ENCODE measurements around the gene CEP72.
"Not testable (repeated sequence)": the region's sequence is repeated elsewhere in the genome, so short reads cannot be mapped to it uniquely, and the experiment has no call there.

- TF ChIP-seq SIN3A (IDR thresholded peaks at IDR 0.05; ENCODE audit: borderline replicate concordance, low read depth, low read length); NR1H2 (CRISPR knock-in tag; IDR thresholded peaks at IDR 0.05; ENCODE audit: borderline replicate concordance, low read depth); ZSCAN30 (CRISPR knock-in tag; IDR thresholded peaks at IDR 0.05); ATF3 (CRISPR knock-in tag; IDR thresholded peaks at IDR 0.05); MEIS2 (CRISPR knock-in tag; IDR thresholded peaks at IDR 0.05); PBX3 (CRISPR knock-in tag; IDR thresholded peaks at IDR 0.05; ENCODE audit: borderline replicate concordance); GMEB2 (CRISPR knock-in tag; IDR thresholded peaks at IDR 0.05; ENCODE audit: low read depth); POLR2A (IDR thresholded peaks at IDR 0.05; ENCODE audit: insufficient read depth in 1 of 2, low read depth in 2 of 2, low read length in 2 of 2): not testable (repeated sequence)
Measured at GRCh38 chr5:628351-629205, 16.4 kb downstream of the CEP72 start.

All from HepG2 (cell line).